Natural killer cell (primary cell): Measurements from ENCODE around the gene TMEM135. TPM values are rescaled to one million over a fixed set of nuclear protein-coding genes. Genes with fewer than 3 reads are reported as not detected.
"Not testable (repeated sequence)": the region's sequence is repeated elsewhere in the genome, so short reads cannot be mapped to it uniquely, and the experiment has no call there.

ENCODE experiments used
- ATAC-seq, 3 donors: fragments of 150-1000 bp in 2 of 3; fragments of 200-7000 bp in 1 of 3; cut with Tn5 transposase; 1 replicate in 1 of 3; 2 replicates in 2 of 3; pipeline ENCODE4 v1.10.0; 2021; ENCODE audit warnings: mild to moderate bottlenecking in 2 of 3, moderate library complexity in 2 of 3
- DNase-seq, 2 donors: peaks; one replicate each; pipeline versions ENCODE4 v3.0.0 to v3.0.0-alpha.2; 2013 to 2021; ENCODE audit warnings: mixed read lengths in 1 of 2
- H3K27ac ChIP-seq: one replicate; pipeline ENCODE4 v1.5.1; 2013; ENCODE audit warnings: mild to moderate bottlenecking, low read length
- H3K27me3 ChIP-seq: one replicate; pipeline ENCODE4 v1.6.1; 2013; ENCODE audit warnings: low read length; ENCODE audit not compliant: control insufficient read depth, insufficient read depth
- H3K36me3 ChIP-seq: one replicate; pipeline ENCODE4 v1.6.1; 2013; ENCODE audit warnings: low read length; ENCODE audit not compliant: control insufficient read depth, insufficient read depth
- H3K4me1 ChIP-seq: one replicate; pipeline ENCODE4 v1.6.1; 2013; ENCODE audit warnings: low read length; ENCODE audit not compliant: control insufficient read depth, insufficient read depth
- H3K4me3 ChIP-seq: one replicate; pipeline ENCODE4 v1.5.1; 2013; ENCODE audit warnings: low read length
- H3K9me3 ChIP-seq: one replicate; pipeline ENCODE4 v1.6.1; 2013; ENCODE audit warnings: low read length; ENCODE audit not compliant: control insufficient read depth, insufficient read depth
- H3K27ac Mint-ChIP-seq, 2 donors: one replicate each; pipeline ENCODE4 v1.8.0; 2022; ENCODE audit warnings: mild to moderate bottlenecking in 2 of 2, mixed read lengths in 2 of 2, moderate library complexity in 1 of 2
- H3K27me3 Mint-ChIP-seq, 2 donors: one replicate each; pipeline ENCODE4 v1.8.0; 2022; ENCODE audit warnings: low read depth in 2 of 2, mixed read lengths in 2 of 2
- H3K36me3 Mint-ChIP-seq: one replicate; pipeline ENCODE4 v1.8.0; 2022; ENCODE audit warnings: mixed read lengths
- H3K4me1 Mint-ChIP-seq, 2 donors: one replicate each; pipeline ENCODE4 v1.8.0; 2022; ENCODE audit warnings: mixed read lengths in 2 of 2
- H3K4me3 Mint-ChIP-seq: one replicate; pipeline ENCODE4 v1.8.0; 2022; ENCODE audit warnings: mild to moderate bottlenecking, moderate library complexity, mixed read lengths
- H3K9me3 Mint-ChIP-seq, 2 donors: one replicate each; pipeline ENCODE4 v1.8.0; 2022; ENCODE audit warnings: mixed read lengths in 2 of 2
- WGBS: methylation state at CpG from one replicate; pipeline ENCODE4 v1.1.7; 2013; ENCODE audit warnings: missing lambda C conversion rate; ENCODE audit not compliant: insufficient coverage; 5-methylcytosine and 5-hydroxymethylcytosine counted together
- intact Hi-C: fragments of 100-400 bp; cut with micrococcal nuclease; formaldehyde crosslinking; loops from one replicate; pipeline ENCODE4 v1.14.2; 2022
- total RNA-seq, 4 donors: library from RNA; stranded (reverse); fragments of 120-200 nt in 1 of 4; gene quantifications; one replicate each; pipeline versions ENCODE4 v1.2.3 to v1.2.4, GENCODE V29; 2013 to 2022
- TF ChIP-seq, protein P1 (sequence below): fragments of 200-600 bp; IDR thresholded peaks from one replicate; pipeline ENCODE4 v1.8.0; 2022; ENCODE audit warnings: antibody characterized with exemption

The TMEM135 gene
- total RNA-seq, 3 donors from 2014 or later (not counting 1 experiment from before 2014, with no cell fraction given): 18.8 to 42.0 (median 36.1) TPM

- TF ChIP-seq, protein P1, sequence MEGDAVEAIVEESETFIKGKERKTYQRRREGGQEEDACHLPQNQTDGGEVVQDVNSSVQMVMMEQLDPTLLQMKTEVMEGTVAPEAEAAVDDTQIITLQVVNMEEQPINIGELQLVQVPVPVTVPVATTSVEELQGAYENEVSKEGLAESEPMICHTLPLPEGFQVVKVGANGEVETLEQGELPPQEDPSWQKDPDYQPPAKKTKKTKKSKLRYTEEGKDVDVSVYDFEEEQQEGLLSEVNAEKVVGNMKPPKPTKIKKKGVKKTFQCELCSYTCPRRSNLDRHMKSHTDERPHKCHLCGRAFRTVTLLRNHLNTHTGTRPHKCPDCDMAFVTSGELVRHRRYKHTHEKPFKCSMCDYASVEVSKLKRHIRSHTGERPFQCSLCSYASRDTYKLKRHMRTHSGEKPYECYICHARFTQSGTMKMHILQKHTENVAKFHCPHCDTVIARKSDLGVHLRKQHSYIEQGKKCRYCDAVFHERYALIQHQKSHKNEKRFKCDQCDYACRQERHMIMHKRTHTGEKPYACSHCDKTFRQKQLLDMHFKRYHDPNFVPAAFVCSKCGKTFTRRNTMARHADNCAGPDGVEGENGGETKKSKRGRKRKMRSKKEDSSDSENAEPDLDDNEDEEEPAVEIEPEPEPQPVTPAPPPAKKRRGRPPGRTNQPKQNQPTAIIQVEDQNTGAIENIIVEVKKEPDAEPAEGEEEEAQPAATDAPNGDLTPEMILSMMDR: no peak
- intact Hi-C loops: no loop called here
- H3K27ac Mint-ChIP-seq: no peak overlapping the region
- no peaks in the 10 kb centered on the region for H3K36me3 ChIP-seq
- 64% methylated on average over 1 of the region's 2 CpGs for WGBS
- H3K4me3 ChIP-seq: no peak overlapping the region
- H3K9me3 ChIP-seq: no peaks in the 10 kb centered on the region
- no peaks in the 10 kb centered on the region for H3K4me1 ChIP-seq
- no peaks in the 10 kb centered on the region for H3K9me3 Mint-ChIP-seq
- no peak overlapping the region for H3K27ac ChIP-seq
- H3K4me3 Mint-ChIP-seq: no peak overlapping the region
- H3K27me3 ChIP-seq: no peaks in the 10 kb centered on the region
- DNase-seq (no peak), ATAC-seq (no peak)
- H3K36me3 Mint-ChIP-seq: no peaks in the 10 kb centered on the region
- H3K27me3 Mint-ChIP-seq: no peaks in the 10 kb centered on the region
- H3K4me1 Mint-ChIP-seq: peaks cover 6% of the 10 kb centered on the region in 2 donors
Measured at GRCh38 chr11:87280143-87280542, 242.4 kb downstream of the TMEM135 start.

- H3K4me1 Mint-ChIP-seq: peaks cover 6% of the 10 kb centered on the region in 2 donors
- Histone ChIP-seq H3K4me3 (no peak overlapping the region), H3K27me3 (no peaks in the 10 kb centered on the region), H3K27ac (no peak overlapping the region), H3K4me1 (no peaks in the 10 kb centered on the region), H3K9me3 (no peaks in the 10 kb centered on the region), H3K36me3 (no peaks in the 10 kb centered on the region)
- DNase-seq (no peak), ATAC-seq (no peak)
- no peaks in the 10 kb centered on the region for H3K9me3 Mint-ChIP-seq
- no peaks in the 10 kb centered on the region for H3K36me3 Mint-ChIP-seq
- intact Hi-C loops: no loop called here
- WGBS: 88% methylated on average over 2 of the region's 3 CpGs
- no peaks in the 10 kb centered on the region for H3K27me3 Mint-ChIP-seq
- no peak overlapping the region for H3K27ac Mint-ChIP-seq
- TF ChIP-seq, protein P1: no peak
- no peak overlapping the region for H3K4me3 Mint-ChIP-seq
Measured at GRCh38 chr11:87281496-87281895, 243.8 kb downstream of the TMEM135 start.

GRCh38 chr11:87284306-87284705 is 246.6 kb downstream of the TMEM135 start:
- WGBS: 100% methylated on average over 2 of the region's 2 CpGs
- H3K4me1 Mint-ChIP-seq: no peaks in the 10 kb centered on the region

GRCh38 chr11:87285674-87286073 is 247.9 kb downstream of the TMEM135 start:
- H3K4me1 ChIP-seq, H3K27ac Mint-ChIP-seq, H3K36me3 ChIP-seq, H3K4me3 Mint-ChIP-seq, H3K4me3 ChIP-seq, H3K27me3 ChIP-seq, H3K9me3 ChIP-seq, intact Hi-C loops, DNase-seq, H3K9me3 Mint-ChIP-seq, H3K27me3 Mint-ChIP-seq, H3K4me1 Mint-ChIP-seq, H3K27ac ChIP-seq, H3K36me3 Mint-ChIP-seq, ATAC-seq: not testable (repeated sequence)
- WGBS: 98% methylated on average over 7 of the region's 7 CpGs

More at GRCh38 chr11:87284306-87284705, 246.6 kb downstream of the TMEM135 start:
- no peak overlapping the region for H3K4me3 ChIP-seq
- Mint-ChIP-seq H3K27ac (no peak overlapping the region), H3K36me3 (no peaks in the 10 kb centered on the region), H3K9me3 (no peaks in the 10 kb centered on the region), H3K27me3 (no peaks in the 10 kb centered on the region), H3K4me3 (no peak overlapping the region)
- H3K4me1 ChIP-seq: no peaks in the 10 kb centered on the region
- no peaks in the 10 kb centered on the region for H3K36me3 ChIP-seq
- ATAC-seq: no peak
- TF ChIP-seq, protein P1: no peak
- intact Hi-C loops: no loop called here
- H3K27me3 ChIP-seq: no peaks in the 10 kb centered on the region
- H3K9me3 ChIP-seq: no peaks in the 10 kb centered on the region
- no peak for DNase-seq
- no peak overlapping the region for H3K27ac ChIP-seq
